GM19452 (cell line): Measurements from ENCODE around the gene SIGLEC8.
"Not testable (repeated sequence)": the region's sequence is repeated elsewhere in the genome, so short reads cannot be mapped to it uniquely, and the experiment has no call there.

ENCODE experiments used
- ATAC-seq: cut with Tn5 transposase; IDR thresholded peaks from one replicate; pipeline ENCODE4 v1.9.1; 2021; ENCODE audit not compliant: unreplicated experiment

SIGLEC8 gene

DNA sequence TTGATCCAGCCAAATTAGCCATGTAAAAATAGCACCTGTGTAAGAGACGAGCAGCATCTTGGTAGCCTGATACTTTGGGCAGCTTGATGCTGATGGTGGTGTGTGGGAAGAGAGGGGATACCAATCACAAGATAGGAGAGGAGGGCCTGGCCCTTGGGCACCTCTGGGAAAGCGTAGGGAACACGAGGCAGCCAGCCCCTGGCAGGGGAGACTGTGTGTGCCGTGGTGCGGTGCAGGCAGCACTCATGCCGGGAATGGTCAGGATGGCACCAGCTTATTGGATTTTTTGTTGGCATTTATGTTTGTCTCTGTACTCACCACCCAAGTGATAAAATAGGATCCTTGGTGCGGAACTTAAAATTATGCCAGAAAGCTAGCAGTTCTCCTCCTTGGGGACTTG lies 10.2 kb downstream of the SIGLEC8 start:
- no peak for ATAC-seq

GRCh38 chr19:51447510-51447909 lies 10.7 kb downstream of the SIGLEC8 start:
- ATAC-seq = not testable (repeated sequence)

- peak; percentile 96 for ATAC-seq
Observed at GRCh38 chr19:51441410-51442390, 16.6 kb downstream of the SIGLEC8 start.

- ATAC-seq = no peak
Observed at GRCh38 chr19:51440846-51441409, 17.3 kb downstream of the SIGLEC8 start.

DNA sequence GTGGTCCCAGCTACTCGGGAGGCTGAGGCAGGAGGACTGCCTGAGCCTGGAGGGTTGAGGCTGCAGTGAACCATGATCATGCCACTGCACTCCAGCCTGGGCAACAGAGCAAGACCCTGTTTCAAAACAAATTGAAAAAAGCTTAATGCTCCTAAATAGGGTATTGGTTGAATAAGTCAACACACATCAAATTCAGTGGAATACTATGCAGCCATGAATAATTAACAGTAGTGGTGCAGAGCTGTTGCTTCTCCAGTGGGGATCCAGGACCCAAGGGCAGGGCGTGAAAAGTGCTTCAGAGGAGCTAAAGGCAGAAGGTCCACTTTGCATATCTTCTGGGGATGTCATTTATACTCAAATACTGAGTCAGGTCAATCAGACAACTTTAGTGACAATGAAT lies 18.2 kb downstream of the SIGLEC8 start:
- ATAC-seq = no peak

DNA sequence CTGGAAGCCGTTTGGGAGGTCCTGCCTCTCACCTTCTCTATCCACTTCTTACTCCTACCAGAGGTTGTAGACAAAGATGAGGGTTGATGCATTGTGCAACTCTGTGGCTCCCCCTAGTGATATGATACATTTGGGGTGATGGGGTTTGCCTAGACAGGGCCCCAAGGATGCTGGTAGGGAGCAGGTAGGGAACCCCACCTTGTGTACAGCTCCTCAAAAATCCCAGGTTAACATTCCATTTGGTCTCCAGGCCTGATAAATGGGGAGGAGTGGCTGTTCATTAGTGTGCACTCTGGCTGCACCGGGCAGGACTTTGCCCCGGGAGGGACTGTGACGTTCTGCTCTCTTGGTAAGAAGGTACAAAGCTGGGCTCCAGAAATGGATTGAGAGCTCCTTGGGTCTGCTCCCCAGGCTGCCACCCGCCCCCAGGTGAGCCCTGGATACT lies 19.2 kb downstream of the SIGLEC8 start:
- no peak for ATAC-seq

- ATAC-seq = no peak
Observed at GRCh38 chr19:51434456-51434855, 23.8 kb downstream of the SIGLEC8 start.

- ATAC-seq = no peak
Observed at GRCh38 chr19:51433043-51433442, 25.2 kb downstream of the SIGLEC8 start.

DNA sequence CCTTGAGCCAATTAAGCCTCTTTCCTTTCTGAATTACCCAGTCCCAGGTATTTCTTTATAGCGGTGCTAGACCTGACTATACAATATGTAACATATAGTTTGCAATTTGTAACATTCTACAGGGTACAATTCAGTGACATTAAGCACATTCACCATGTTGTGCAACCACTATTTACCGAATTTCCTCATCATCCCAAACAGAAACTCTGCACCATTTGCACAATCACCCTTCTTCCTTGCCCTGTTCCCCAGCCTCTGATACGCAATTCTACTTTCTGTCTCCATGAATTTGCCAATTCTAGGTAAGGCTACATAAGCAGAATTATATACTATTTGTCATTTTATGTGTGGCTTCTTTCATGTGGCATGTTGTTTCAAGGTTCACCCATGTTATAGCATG lies 27.1 kb downstream of the SIGLEC8 start:
- no peak for ATAC-seq

GRCh38 chr19:51430221-51430620 lies 28.0 kb downstream of the SIGLEC8 start:
- no peak for ATAC-seq

GRCh38 chr19:51427201-51427600 lies 31.1 kb downstream of the SIGLEC8 start:
- no peak for ATAC-seq

GRCh38 chr19:51422053-51422448 lies 36.2 kb downstream of the SIGLEC8 start:
- ATAC-seq = no peak

GRCh38 chr19:51421229-51422052 lies 36.8 kb downstream of the SIGLEC8 start:
- ATAC-seq = no peak

GRCh38 chr19:51420511-51420910 lies 37.7 kb downstream of the SIGLEC8 start:
- not testable (repeated sequence) for ATAC-seq

DNA sequence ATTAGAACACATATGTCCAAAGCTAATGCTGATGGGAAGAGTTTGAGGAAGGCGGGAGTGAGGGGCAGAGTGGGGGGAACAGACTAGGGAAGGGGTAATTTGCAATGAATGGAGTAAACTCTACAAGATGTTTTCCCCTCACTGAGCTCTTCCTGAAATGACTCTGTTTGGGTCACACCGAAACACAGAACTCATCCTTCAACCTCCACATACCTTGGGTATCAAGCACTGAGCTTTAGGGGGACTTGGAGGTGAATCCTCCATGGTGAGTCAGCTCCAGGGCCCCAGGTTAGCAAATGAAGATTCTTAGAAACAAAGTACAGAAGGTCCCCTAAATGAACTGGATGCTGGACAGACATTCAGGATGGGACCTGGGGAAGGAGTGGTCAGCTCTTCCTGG lies 39.5 kb downstream of the SIGLEC8 start:
- ATAC-seq = no peak

DNA sequence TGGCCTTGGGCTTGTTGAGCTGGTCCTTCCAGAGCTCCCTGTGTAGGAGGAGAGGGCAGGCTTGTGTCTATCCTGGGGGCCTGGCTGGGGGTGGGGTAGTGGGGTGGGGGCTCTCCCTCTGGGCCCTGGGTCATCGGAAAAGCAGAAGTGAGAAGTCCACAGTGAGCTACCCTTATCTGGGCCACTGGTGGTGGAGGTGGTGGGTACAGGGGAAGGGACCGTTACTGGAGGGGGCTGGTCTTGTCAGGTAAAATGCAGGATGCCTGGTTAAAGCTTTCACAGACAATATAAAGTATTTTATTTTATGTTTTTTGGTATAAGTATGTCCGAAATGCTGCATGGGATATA lies 40.5 kb downstream of the SIGLEC8 start:
- peak; percentile 24 for ATAC-seq

- peak; percentile 74 for ATAC-seq
Observed at GRCh38 chr19:51417107-51417809, 41.0 kb downstream of the SIGLEC8 start, which contains the start of gene SIGLEC10. Gene SIGLEC10 (minus strand): TSS chr19:51417642. CDS start chr19:51417581, 61 bp downstream.

- not testable (repeated sequence) for ATAC-seq
Observed at GRCh38 chr19:51416422-51416821, 41.8 kb downstream of the SIGLEC8 start.

DNA sequence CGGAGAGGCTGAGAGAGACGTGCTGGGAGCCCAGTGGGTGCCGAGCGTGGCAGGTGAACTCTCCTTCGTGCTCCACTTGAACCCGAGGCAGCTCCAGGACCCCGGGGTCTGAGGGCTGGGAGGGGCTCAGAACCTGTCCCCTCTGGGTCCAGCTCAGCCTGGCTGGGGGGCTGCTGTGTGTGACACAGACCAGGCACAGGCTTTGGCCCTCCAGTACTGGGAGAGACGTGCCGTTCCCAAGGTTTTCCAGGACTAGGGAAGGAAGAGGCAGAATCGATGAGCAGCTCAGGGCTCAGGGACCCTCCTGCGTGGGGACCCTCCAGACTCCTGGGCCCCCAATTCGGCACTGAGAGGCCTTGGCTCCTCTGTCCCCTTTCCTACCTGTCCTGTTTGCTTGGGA lies 43.1 kb downstream of the SIGLEC8 start:
- no peak for ATAC-seq

GRCh38 chr19:51410950-51411748 lies 47.1 kb downstream of the SIGLEC8 start:
- no peak for ATAC-seq
